HG02884 (cell line): ENCODE measurements around the gene OR7D2.
"Not testable (repeated sequence)": the region's sequence is repeated elsewhere in the genome, so short reads cannot be mapped to it uniquely, and the experiment has no call there.

ENCODE experiments used
- ATAC-seq: cut with Tn5 transposase; IDR thresholded peaks from one replicate; pipeline ENCODE4 v1.9.1; 2021; ENCODE audit warnings: mild to moderate bottlenecking, moderate library complexity; ENCODE audit not compliant: unreplicated experiment

OR7D2 gene

DNA sequence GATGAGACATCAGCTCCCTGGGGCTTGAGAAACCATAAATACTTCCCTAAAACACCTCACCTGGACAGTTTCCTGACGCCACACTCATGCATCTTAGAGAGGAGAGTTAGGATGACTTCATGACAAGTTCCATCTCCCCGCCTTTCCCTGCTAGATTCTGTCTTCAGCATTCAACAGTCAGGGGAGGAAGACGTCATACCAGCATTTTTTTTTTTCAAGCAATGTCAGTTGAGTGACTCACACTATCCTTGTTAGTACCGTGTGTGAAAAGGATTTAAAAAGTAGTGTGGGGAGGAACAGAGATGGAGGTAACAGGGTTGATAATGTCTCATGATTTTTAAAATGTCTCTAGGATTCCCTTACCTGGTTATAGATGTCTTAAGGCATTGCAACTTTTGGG is at the start of gene OR7D2:
Gene OR7D2, plus strand, starts transcription at position 79 of the 400 bp plus-strand sequence. CDS start 6,803 bp downstream, outside the sequence.
- no peak for ATAC-seq

DNA sequence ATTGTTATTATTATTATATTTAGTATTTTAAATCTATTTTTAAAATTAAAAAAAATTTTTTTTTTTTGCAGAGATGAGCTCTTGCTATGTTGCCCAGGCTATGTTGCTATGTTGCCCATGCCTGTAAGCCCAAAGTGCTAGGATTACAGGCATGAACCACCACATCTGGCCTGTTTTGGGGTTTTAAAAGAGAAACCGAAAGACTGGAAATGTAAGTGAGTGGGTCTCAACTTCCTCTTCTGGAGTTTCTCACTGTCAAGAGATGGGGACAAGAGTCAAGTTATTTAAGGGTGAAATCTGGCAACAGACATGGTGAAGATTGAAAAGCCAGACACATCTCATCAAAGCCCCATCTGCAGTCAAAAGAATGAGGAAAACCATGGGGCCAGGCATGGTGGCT is 47.8 kb upstream of the OR7D2 start:
- no peak for ATAC-seq

DNA sequence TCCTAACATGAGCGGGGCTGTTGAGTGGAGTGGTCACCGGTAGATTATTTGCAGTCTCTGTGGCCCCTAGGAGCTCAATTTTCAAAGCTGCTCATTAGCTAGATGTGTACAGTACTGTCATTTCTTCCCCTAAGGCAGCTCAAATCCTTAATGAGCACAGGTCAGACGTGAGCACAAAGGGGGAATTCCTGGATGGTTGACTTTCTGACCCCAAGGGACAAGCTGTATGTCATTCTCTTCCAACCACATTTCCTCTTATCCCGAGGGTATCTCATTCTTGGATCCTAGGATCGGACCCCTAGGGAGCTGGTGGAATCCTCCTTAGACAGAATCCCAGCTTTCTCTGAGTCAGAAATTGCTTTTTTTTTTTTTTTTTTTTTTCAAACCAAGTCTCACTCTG is 46.4 kb upstream of the OR7D2 start:
- no peak for ATAC-seq

DNA sequence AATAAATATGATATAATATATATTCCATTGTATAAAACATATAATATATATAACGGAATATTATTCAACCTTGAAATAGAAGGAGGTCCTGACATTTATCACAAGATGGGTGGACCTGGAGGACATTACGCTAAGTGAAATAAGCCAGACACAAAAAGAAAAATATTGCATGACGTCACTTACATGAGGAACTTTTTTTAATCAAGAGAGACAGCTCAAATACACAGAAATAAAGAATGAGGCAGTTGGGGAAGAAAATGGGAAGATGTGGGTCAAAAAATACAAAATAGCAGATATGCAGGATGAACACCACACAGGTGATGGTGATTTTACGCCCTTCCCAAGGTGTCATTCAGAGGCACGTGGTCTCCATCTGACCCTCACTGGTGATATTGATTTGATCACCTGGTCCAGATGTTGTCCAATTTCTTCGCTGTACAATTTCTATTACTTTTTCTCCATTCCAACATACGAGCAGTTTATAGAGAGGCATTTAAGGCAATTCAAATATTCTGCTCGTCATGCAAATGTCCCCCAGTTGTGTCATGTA is 39.1 kb upstream of the OR7D2 start:
- no peak for ATAC-seq

DNA sequence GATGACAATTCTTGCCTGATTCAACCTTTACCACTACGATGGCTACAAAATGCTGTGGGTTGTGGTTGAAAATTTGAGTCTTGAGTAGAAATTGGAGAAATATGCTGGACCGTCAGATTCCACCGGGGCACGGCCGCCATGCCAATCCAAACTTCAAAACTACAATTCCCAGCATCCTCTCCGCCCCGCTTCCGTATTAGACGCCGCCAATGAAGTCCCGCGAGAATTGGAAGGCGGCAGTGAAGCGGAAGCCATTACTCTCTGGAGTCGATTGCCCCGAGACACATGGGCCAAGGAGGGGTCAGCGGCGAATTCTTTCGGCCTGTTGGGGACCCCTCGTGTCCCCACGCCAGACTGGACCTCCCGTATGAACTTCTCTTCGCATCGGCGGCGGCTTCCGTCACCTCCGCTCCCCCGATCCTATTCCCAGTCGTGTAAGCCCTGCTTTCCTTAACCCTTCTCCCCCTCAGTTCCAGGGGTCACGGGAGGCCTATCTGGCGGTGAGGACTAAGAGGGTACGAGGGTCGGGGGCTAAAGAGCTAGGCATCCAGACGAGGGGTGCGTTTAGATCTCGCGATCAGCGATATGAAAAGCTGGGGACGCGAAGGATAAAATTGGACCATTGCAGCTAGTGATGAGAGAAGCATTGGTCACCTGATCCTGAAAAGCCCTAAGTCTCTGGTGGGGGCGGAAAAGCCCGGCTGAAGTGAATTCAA is 38.5 kb upstream of the OR7D2 start, which contains the start of gene ZNF317:
Gene ZNF317, plus strand, starts transcription at position 239 of the 716 bp plus-strand sequence. CDS start 15,620 bp downstream, outside the sequence.
- ATAC-seq: peak; percentile 88

DNA sequence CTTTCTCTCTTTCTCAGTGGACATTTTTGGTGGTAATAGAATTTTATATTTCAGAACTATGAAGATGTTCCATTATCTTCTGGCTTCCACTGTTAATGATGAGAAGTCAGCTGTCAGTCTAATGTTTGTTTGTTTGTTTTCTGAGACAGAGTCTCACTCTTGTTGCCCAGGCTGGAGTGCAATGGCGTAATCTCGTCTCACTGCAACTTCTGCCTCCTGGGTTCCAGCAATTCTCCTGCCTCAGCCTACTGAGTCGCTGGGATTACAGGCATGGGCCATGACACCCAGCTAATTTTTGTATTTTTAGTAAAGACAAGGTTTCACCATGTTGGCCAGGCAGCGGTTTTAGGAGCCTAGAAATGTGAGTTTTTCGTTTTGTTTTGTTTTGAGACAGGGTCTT is 33.9 kb upstream of the OR7D2 start:
- no peak for ATAC-seq

DNA sequence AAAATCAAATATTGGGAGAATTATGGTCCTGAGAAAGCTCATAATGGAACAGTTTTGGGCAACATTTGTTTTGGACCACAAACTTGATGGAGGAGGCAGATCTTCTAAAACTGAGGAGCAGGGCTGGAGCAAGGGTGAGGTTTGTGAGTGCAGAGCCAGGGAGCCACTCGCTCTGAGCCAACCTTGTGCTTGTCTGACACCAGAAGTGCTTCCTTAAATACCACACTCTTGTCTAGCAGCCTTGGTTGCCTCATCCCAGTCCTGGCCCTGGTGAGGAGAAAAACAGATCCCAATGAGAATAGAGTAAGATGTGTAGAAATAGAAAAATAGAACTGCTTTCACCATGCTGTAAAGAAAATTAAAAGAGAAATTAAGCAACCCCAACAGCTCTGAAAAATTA is 31.9 kb upstream of the OR7D2 start:
- no peak for ATAC-seq

DNA sequence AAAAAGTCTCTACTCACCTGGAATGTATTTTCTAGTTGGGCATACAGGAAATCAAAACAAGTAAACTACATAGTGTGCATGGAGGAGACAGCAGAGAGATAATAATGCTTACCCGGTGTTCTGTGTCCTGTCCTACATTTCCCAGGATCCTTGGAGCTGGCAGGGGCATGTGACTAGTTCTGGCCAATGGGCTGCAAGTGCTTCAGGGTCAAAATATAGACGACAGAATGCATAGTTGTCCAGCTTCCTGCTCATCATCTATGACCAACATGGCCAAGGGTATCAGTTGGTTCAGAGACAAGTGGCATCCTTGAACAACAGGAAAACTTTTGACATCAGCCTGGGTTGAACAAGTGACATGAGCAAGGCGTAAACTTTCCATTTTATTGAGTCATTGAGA is 30.1 kb upstream of the OR7D2 start:
- ATAC-seq: no peak

DNA sequence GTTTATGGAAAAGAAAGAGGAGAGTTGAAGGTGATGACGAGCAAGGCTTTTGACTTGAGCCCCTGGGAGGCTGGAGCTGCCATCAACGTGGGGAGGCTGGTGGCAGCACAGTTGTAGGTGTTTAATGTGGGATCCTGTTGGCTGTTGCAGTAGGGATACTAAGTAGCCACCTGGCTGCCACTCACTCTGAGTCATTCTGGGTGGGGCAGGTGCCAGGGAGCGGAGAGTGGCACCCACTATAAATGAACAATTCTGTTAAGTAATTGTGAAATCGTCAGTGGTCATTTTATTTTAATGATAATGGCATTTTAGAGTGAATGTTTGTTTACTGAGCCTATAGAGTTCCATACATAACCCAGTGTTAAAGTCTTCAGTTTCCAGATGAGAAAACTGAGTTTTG is 28.8 kb upstream of the OR7D2 start:
- ATAC-seq: no peak

DNA sequence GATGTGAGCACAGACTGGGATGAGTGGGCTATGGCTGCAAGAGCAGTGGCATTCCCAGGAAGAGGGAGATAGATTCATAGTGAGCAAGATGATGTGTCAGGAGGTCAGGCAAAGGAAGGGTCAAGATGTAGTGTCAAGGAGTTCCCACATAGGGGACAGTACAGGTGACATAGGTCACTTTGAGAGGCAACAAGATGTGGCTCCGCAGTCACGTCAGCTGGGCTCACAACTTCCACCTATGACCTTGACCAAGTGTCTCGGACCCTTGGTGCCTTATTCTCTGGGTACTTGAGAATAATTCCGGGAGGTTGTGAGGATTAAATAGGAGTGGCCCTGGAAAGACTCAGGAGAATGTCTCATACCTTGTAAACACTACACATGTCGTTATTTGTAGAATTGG is 28.1 kb upstream of the OR7D2 start:
- ATAC-seq: no peak

DNA sequence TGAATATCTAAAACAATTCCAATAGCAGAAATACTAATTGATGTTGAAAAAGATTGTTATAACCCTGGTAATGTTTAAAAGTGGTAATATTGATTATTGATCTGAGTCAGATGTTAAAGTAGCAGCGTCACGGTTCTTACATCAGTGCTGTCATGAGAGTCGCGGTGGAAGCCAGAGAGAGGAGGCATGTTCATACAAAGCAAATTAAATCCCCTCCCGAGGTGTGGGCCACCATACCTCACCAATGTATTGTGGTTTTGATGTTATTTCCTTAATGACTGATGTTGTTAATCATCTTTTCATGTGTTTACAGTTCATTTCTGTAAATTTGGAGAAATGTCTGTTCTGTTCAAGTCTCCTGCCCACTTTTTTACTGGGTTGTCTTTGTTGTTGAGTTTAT is 27.4 kb upstream of the OR7D2 start:
- no peak for ATAC-seq

DNA sequence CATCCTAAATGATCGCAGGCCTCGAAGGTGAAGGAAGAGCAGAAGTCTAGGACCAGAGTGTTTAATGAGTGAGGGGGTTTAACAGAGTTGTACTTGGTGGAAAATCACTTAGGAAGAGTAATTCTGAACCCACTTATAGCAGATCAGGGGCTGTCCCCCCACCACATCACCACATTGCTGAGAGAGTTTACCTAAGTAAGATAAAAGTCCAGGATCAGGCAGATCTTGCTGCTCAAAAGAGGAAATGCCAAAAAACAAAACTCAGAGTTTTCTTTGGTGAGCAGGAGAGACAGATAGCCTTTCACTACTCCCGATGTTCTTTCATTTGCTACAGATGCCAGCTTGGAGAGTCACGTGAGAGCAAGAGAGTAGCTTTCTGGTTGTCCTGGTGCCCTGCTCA is 23.2 kb upstream of the OR7D2 start:
- no peak for ATAC-seq

DNA sequence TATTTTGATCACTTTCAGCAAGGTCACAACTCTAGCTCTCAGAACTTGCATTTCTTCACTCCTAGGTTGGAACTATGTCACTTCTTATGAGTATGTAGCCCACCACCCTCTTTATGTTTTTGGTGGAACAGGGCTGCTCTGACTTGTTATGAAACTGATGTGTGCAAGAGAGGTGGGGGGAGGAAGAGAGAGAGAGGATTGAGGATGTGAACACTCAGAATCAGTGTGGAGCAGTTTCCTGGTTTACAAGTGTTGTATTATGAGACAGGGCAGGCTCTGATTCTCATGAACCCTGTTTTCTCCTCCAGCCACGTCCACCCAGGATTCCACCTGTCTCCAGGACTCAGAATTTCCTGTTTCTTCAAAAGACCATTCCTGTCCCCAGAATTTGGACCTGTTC is 22.5 kb upstream of the OR7D2 start:
- no peak for ATAC-seq

DNA sequence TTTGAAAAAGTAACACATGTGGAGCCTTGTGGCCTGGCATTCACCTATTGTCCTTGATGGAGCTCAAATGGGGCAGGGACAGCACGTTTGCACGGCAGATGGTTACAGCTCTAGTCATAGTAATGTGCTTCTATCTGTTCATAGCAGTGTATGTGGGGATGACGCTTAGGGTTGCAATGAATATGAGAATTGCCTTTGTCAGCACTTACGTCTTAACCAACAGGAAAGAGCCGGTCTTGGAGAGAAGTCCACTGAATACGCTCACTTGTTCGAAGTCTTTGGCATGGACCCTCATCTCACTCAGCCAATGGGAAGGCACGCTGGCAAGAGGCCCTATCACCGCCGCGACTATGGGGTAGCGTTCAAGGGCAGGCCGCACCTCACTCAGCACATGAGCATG is 18.9 kb upstream of the OR7D2 start:
- ATAC-seq: no peak

DNA sequence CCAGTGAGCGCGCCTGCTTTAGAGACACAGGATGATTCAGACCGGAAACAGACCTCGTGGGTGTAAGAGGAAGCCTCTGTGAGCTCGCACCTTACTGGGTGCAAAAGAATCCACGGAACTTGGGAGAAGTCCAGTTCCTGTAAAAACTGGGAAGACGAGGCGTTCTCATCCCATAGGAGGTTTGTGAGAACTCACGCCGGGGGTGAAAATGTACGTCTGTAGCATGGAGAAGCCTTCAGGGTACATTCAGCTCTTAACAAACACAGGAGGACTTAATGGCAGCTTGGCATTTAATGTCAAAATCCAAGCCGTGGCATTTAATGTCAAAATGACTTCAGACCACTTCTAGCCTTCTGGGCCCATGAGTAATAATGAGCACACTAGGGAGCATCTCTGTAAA is 17.4 kb upstream of the OR7D2 start:
- no peak for ATAC-seq

DNA sequence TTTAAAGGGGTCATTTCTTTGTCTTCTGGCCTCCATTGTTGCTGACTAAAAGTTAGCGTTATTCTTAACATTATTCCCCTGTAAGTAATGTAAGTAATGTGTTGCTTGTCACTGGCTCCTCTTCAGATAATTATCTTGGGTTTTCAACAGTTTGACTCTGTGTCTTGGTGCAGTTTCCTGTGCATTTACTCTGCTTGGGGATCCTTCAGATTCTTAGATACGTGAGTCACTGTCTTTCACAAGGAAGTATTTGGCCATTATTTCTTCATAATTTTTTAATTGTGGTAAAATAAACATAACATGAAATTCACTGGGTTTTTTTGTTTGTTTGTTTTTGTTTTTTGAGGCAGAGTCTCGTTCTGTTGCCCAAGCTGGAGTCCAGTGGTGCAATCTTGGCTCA is 13.5 kb upstream of the OR7D2 start:
- no peak for ATAC-seq

DNA sequence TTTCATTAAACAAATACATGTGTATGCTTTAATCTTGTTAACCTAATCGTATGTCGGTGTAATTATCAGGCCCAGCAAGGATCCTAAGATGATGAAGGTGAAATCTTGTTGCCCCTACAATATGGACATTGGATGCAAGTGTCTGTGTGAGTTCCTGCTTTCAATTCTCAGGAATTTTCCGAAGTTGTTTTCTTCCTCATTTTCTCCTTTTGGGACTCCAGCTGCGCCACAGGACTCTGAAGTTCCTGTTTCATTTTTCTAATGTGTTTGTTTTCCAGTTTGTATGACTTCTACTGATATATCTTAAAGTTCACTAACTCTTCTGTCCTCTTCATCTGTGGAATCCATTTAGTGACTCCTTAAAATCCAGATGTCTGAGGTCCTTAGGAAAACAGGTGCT is 11.9 kb upstream of the OR7D2 start:
- ATAC-seq: no peak

DNA sequence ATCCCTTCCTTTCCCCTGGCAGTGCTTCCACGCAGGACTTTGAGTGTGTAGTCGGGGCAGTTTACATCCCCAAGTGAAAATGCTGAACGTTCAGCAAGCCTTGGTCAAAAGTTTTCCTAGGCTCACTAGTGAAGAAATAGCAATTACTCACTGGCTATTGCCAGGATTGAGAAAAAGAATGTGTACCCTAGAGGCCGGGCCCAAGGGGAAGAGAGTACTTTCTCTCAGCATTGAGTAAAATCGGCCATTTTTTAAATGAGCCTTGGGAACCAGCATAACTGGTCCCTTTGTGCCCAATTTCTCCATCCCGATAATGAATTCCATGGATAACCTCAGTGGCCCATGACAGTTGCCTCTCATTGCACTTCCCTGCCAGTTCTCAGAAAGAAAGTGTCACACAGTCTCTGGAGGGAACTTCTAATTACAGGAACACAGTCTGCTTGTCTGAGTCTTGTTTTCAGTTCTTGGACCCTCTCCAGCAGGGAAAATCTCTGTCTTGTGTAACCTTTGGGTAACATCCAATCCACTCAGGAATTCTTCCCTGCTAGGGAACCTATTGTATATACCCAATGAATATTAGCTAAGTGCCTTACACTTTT is 7.3 kb upstream of the OR7D2 start:
- no peak for ATAC-seq

DNA sequence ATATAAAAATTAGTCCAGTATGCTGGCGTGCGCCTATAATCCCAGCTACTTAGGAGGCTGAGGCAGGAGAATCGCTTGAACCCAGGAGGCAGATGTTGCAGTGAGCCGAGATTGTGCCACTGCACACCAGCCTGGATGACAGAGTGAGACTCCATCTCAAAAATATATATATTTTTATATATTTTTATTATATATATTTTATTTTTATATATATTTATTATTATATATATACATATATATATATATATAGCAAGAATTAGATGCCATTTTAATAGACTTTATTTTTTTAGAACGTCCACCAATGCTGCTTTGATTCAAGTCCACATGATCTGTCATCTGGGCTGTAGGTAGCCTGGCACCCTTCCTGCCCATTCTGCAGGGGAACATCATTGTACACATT is 3.5 kb upstream of the OR7D2 start:
- ATAC-seq: no peak

DNA sequence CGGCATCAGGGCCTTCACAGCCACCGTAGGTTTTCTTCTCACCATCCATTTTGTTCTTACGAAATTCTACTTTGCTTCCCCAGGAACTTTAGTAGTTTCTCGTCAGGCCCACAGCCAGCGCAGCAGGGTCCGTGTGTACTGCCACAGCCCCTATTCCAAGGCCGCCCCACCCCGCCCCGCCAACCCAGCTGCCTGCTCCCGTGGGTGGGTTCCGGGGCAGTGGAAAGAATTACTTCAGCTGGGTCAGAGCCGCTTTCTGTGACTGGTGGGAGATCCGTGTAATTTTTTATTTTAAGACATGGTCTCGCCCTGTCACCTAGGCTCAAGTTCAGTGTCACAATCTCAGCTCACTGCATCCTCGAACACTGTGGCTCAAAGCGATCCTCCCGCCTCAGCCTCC is 4.2 kb downstream of the OR7D2 start:
- no peak for ATAC-seq

DNA sequence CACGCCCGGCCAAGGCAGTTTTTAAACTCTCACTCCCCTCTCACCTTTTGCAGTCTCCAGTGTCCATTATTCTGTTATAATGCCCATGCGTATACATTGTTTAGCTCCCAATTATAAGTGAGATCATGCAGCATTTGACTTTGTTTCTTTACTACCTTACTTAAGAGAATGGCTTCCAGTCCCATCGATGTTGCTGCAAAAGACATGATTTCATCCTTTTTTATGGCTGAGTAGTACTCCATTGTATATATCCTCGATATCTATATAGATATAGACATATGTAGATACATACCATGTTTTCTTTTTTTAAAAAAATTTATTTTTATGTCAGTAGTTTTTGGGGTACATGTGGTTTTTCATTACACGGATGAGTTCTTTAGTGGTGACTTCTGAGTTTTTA is 8.4 kb downstream of the OR7D2 start:
- ATAC-seq: no peak

DNA sequence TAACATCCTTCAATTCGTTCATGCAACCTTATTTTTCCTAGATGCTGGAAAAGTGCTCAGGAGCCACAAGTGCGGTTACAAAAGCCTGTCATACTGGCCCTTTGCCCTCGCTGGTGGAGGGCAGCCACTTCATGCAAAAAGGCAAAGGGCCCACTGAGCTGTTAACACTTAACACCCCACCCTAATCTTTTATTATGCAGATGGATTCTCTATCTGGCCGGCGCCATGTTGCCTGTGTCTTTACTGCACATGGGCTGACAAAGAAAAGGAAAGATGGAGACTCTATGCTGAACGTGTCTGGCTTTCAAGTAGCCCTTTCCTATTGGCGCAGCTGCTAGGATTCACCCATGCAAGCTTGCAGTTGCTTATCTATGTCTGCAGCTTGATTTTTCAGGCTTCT is 10.8 kb downstream of the OR7D2 start:
- no peak for ATAC-seq

DNA sequence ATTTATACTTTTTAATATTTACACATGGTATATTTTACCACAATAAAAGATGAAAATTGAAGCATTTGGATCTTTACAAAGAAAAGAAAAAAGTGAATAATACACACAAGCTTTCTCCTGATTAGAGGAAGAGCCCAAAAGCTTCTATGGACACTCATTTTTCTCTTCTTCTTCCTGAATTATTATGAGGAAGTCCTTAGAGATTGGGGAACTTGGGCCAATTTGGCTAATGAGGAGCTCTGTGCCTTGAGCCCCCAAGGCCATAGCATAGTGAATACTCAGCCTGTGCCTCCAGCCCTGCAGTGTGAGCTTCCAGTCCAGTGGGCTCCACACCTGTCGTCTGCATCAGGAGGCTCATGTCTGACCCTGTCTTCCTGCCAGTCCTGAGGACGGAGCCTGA is 19.3 kb downstream of the OR7D2 start:
- not testable (repeated sequence) for ATAC-seq
